ENCODE data around the gene MOB1B.
"Not testable (repeated sequence)": the region's sequence is repeated elsewhere in the genome, so short reads cannot be mapped to it uniquely, and the experiment has no call there.

The MOB1B gene

GRCh38 chr4:70956549-70957210, 54.5 kb downstream of the MOB1B start:
- DNase-seq (ENCODE audit: low read depth) = no peak

GRCh38 chr4:70958681-70959080, 56.5 kb downstream of the MOB1B start:
- DNase-seq (ENCODE audit: low read depth) = no peak

- DNase-seq (ENCODE audit: low read depth) = no peak
Measured at GRCh38 chr4:70969076-70969475, 66.9 kb downstream of the MOB1B start.

GRCh38 chr4:70976252-70976651, 74.1 kb downstream of the MOB1B start:
- DNase-seq (ENCODE audit: low read depth) = no peak

- DNase-seq (ENCODE audit: low read depth) = no peak
Measured at GRCh38 chr4:70979445-70980008, 77.4 kb downstream of the MOB1B start.

- no peak for DNase-seq (ENCODE audit: low read depth)
Measured at GRCh38 chr4:70980196-70980595, 78.0 kb downstream of the MOB1B start.

- DNase-seq (ENCODE audit: low read depth) = no peak
Measured at GRCh38 chr4:70984106-70984505, 81.9 kb downstream of the MOB1B start.

GRCh38 chr4:70984589-70984988, 82.4 kb downstream of the MOB1B start:
- DNase-seq (ENCODE audit: low read depth) = no peak

- DNase-seq (ENCODE audit: low read depth) = no peak
Measured at GRCh38 chr4:70991596-70991995, 89.4 kb downstream of the MOB1B start.

- no peak for DNase-seq (ENCODE audit: low read depth)
Measured at GRCh38 chr4:70992391-70992881, 90.3 kb downstream of the MOB1B start.

- peak; percentile 73 for DNase-seq (ENCODE audit: low read depth)
Measured at GRCh38 chr4:70993181-70994068, 91.3 kb downstream of the MOB1B start, which contains the start of gene DCK. Gene DCK, plus strand, starts transcription at chr4:70993649. Its CDS starts 187 bp downstream, at chr4:70993836.

GRCh38 chr4:70994069-70994366, 91.8 kb downstream of the MOB1B start:
- no peak for DNase-seq (ENCODE audit: low read depth)

- no peak for DNase-seq (ENCODE audit: low read depth)
Measured at GRCh38 chr4:70994387-70995099, 92.4 kb downstream of the MOB1B start.

GRCh38 chr4:70996018-70996360, 93.8 kb downstream of the MOB1B start:
- no peak for DNase-seq (ENCODE audit: low read depth)

GRCh38 chr4:70997036-70997435, 94.9 kb downstream of the MOB1B start:
- DNase-seq (ENCODE audit: low read depth) = no peak

- no peak for DNase-seq (ENCODE audit: low read depth)
Measured at GRCh38 chr4:70997546-70997945, 95.4 kb downstream of the MOB1B start.

- DNase-seq (ENCODE audit: low read depth) = not testable (repeated sequence)
Measured at GRCh38 chr4:70999639-71000038, 97.5 kb downstream of the MOB1B start.

GRCh38 chr4:71001363-71001762, 99.2 kb downstream of the MOB1B start:
- DNase-seq (ENCODE audit: low read depth) = not testable (repeated sequence)

- DNase-seq (ENCODE audit: low read depth) = peak; percentile 49
Measured at GRCh38 chr4:71004281-71004851, 102.2 kb downstream of the MOB1B start.

- DNase-seq (ENCODE audit: low read depth) = not testable (repeated sequence)
Measured at GRCh38 chr4:71005025-71005424, 102.9 kb downstream of the MOB1B start.

- DNase-seq (ENCODE audit: low read depth) = no peak
Measured at GRCh38 chr4:71006203-71006907, 104.2 kb downstream of the MOB1B start.

All from activated gamma-delta T cell treated with anti-CD3 and anti-CD28 coated beads, Interleukin-2, amount 50 U/mL, for 16 hours (primary cell).